Breast epithelium (tissue), 3 donors: ENCODE data around the gene VPS35.

Experiments
- CTCF ChIP-seq, 3 donors: fragments of 450-650 bp; IDR thresholded peaks; one replicate each; pipeline ENCODE4 v1.5.1; 2016 to 2017; ENCODE audit warnings: antibody characterized with exemption in 3 of 3, mild to moderate bottlenecking in 3 of 3, moderate library complexity in 3 of 3
- POLR2A ChIP-seq: fragments of 450-650 bp; IDR thresholded peaks from one replicate; pipeline ENCODE4 v1.6.1; 2016; ENCODE audit warnings: antibody characterized with exemption, mild to moderate bottlenecking, moderate library complexity

GRCh38 chr16:46696957-46697356, 8.0 kb upstream of the VPS35 start:
- TF ChIP-seq POLR2A (no peak), CTCF (IDR thresholded peaks at IDR 0.05) (no peak)
